Panc1 (cell line): ENCODE data around the gene SLC39A2. TPM values are rescaled to one million over a fixed set of nuclear protein-coding genes. Genes with fewer than 3 reads are reported as not detected.

Source experiments
- ATAC-seq: fragments of 200-7000 bp; cut with Tn5 transposase; 2 replicates; pipeline ENCODE4 v1.9.1; 2020; ENCODE audit warnings: mild to moderate bottlenecking, moderate library complexity
- BruUV-seq: library from RNA; stranded (reverse); fragments of 400-500 nt; replicated peaks from 2 replicates; lab custom pipeline; 2021; lab: Mats Ljungman, UMichigan
- CTCF ChIA-PET: fragments of 300-600 bp; sonication (Branson Sonifier 250); formaldehyde crosslinking; loops from one replicate; lab custom pipeline; 2022; ENCODE audit warnings: antibody characterized with exemption; lab: Charles Lee
- POLR2A ChIA-PET: fragments of 300-600 bp; sonication (Branson Sonifier 250); formaldehyde crosslinking; loops from one replicate; lab custom pipeline; 2022; ENCODE audit warnings: antibody characterized with exemption; lab: Charles Lee
- DNase-seq: peaks from one replicate; pipeline ENCODE4 v3.0.0-alpha.2; 2010; ENCODE audit warnings: low read depth, low spot score
- H3K27ac ChIP-seq: 2 replicates; pipeline ENCODE4 v1.5.1; 2011; ENCODE audit warnings: mild to moderate bottlenecking, low read length, inconsistent platforms
- H3K27me3 ChIP-seq: fragments of 200-500 bp; sonication (Bioruptor generic); 2 replicates; pipeline ENCODE4 v1.6.0; 2014; ENCODE audit warnings: low read length, inconsistent platforms; ENCODE audit not compliant: control insufficient read depth, insufficient read depth
- H3K36me3 ChIP-seq: fragments of 200-500 bp; sonication (Bioruptor generic); 2 replicates; pipeline ENCODE4 v1.5.1; 2014; ENCODE audit warnings: inconsistent platforms, mild to moderate bottlenecking, low read length, moderate library complexity; ENCODE audit not compliant: control insufficient read depth, insufficient read depth
- H3K4me1 ChIP-seq: 2 replicates; pipeline ENCODE4 v1.5.1; 2011; ENCODE audit warnings: inconsistent platforms, mild to moderate bottlenecking, low read length, moderate library complexity; ENCODE audit not compliant: control insufficient read depth, insufficient read depth
- H3K4me3 ChIP-seq, 2 experiments: 2 replicates each; pipeline ENCODE4 v1.5.1; 2011 to 2012; ENCODE audit warnings: low read depth in 2 of 2, low read length in 2 of 2, mild to moderate bottlenecking in 2 of 2, inconsistent platforms in 1 of 2, moderate library complexity in 1 of 2
- H3K9me3 ChIP-seq: fragments of 200-500 bp; sonication (Bioruptor generic); 2 replicates; pipeline ENCODE4 v1.5.1; 2014; ENCODE audit warnings: low read depth, mild to moderate bottlenecking, inconsistent platforms, low read length, moderate library complexity; ENCODE audit not compliant: control insufficient read depth, insufficient read depth
- POLR2AphosphoS5 ChIP-seq: IDR thresholded peaks from 2 replicates; pipeline ENCODE4 v1.6.1; 2012; ENCODE audit warnings: mild to moderate bottlenecking, low read depth, low read length, moderate library complexity
- SIN3A ChIP-seq: IDR thresholded peaks from 2 replicates; pipeline ENCODE4 v1.6.1; 2012; ENCODE audit warnings: low read depth, mild to moderate bottlenecking, low read length, moderate library complexity, borderline replicate concordance; ENCODE audit not compliant: insufficient read depth
- TCF7L2 ChIP-seq: IDR thresholded peaks from 2 replicates; pipeline ENCODE4 v1.6.1; 2011; ENCODE audit warnings: mild to moderate bottlenecking, low read depth, low read length, inconsistent platforms
- in situ Hi-C: cut with HindIII; loops from 2 replicates; pipeline ENCODE4 v1.10.0; 2016; ENCODE audit warnings: low sequenced_read_pairs, low pct_unique_long_range_greater_than_20kb
- intact Hi-C: fragments of 100-400 bp; cut with micrococcal nuclease; formaldehyde crosslinking; loops from one replicate; pipeline ENCODE4 v1.10.0; 2022; ENCODE audit not compliant: unreplicated experiment
- total RNA-seq: library from RNA; stranded (reverse); gene quantifications from one replicate; pipeline ENCODE4 v1.2.1, GENCODE V29; 2021; ENCODE audit not compliant: unreplicated experiment
- TF ChIP-seq, protein P1 (sequence below): fragments of 450-650 bp; IDR thresholded peaks from 2 replicates; pipeline ENCODE4 v1.5.1; 2017; ENCODE audit warnings: mild to moderate bottlenecking
- TF ChIP-seq, protein P2 (sequence below), 2 experiments: IDR thresholded peaks; 2 replicates each; pipeline ENCODE4 v1.6.1; 2011 to 2012; ENCODE audit warnings: low read depth in 2 of 2, control low read depth in 1 of 2, low read length in 1 of 2, mild to moderate bottlenecking in 1 of 2, moderate library complexity in 1 of 2; ENCODE audit not compliant: insufficient read depth in 1 of 2

SLC39A2 gene
- total RNA-seq, 1 experiment from 2014 or later, result not detected

DNA sequence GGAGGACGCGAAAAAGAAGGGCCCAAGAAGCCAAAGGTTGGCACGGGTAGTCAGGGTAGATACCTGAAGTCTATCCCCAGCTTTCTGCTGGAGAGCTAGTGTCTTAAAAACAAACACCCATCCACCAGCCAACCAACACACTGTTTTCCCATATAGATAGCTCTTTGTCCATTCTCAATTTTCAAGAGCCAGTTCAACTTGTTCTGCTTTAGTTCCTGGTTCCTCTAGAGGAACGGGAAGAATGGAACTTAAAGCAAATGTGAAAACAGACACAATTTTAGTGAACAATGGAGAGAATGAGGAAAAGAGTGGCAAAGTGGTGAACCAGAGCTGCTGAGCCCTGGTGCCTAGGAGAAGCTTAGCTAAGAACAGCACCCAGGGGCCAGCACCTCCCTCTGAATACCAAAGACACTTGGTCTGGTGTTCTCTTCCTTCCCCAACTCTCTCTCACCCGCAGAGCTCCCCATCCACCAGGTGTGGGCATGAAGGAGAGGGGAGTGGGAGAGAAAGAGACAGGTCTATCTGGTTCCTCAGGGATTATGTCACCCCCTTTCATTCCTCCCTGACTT, 22.0 kb downstream of the SLC39A2 start:
- in situ Hi-C loops (no loop called here), intact Hi-C loops (no loop called here)
- no peaks in the 10 kb centered on the region for H3K36me3 ChIP-seq
- BruUV-seq, result no TSS peak
- ATAC-seq (no peak), DNase-seq (no peak)
- H3K27me3 ChIP-seq, result peaks cover 2% of the 10 kb centered on the region; the same call in 1 of the 2 replicates
- ChIA-PET CTCF (interaction anchor here (0.6 kb wide), 1 partner anchor 33 kb away, joined by 4 read pairs; no protein-coding TSS in a partner anchor), POLR2A (no interaction called here)
- no peaks in the 10 kb centered on the region for H3K9me3 ChIP-seq
- no peak overlapping the region for H3K4me3 ChIP-seq
- TF ChIP-seq, protein P1, sequence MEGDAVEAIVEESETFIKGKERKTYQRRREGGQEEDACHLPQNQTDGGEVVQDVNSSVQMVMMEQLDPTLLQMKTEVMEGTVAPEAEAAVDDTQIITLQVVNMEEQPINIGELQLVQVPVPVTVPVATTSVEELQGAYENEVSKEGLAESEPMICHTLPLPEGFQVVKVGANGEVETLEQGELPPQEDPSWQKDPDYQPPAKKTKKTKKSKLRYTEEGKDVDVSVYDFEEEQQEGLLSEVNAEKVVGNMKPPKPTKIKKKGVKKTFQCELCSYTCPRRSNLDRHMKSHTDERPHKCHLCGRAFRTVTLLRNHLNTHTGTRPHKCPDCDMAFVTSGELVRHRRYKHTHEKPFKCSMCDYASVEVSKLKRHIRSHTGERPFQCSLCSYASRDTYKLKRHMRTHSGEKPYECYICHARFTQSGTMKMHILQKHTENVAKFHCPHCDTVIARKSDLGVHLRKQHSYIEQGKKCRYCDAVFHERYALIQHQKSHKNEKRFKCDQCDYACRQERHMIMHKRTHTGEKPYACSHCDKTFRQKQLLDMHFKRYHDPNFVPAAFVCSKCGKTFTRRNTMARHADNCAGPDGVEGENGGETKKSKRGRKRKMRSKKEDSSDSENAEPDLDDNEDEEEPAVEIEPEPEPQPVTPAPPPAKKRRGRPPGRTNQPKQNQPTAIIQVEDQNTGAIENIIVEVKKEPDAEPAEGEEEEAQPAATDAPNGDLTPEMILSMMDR, result no peak
- TF ChIP-seq, protein P2, sequence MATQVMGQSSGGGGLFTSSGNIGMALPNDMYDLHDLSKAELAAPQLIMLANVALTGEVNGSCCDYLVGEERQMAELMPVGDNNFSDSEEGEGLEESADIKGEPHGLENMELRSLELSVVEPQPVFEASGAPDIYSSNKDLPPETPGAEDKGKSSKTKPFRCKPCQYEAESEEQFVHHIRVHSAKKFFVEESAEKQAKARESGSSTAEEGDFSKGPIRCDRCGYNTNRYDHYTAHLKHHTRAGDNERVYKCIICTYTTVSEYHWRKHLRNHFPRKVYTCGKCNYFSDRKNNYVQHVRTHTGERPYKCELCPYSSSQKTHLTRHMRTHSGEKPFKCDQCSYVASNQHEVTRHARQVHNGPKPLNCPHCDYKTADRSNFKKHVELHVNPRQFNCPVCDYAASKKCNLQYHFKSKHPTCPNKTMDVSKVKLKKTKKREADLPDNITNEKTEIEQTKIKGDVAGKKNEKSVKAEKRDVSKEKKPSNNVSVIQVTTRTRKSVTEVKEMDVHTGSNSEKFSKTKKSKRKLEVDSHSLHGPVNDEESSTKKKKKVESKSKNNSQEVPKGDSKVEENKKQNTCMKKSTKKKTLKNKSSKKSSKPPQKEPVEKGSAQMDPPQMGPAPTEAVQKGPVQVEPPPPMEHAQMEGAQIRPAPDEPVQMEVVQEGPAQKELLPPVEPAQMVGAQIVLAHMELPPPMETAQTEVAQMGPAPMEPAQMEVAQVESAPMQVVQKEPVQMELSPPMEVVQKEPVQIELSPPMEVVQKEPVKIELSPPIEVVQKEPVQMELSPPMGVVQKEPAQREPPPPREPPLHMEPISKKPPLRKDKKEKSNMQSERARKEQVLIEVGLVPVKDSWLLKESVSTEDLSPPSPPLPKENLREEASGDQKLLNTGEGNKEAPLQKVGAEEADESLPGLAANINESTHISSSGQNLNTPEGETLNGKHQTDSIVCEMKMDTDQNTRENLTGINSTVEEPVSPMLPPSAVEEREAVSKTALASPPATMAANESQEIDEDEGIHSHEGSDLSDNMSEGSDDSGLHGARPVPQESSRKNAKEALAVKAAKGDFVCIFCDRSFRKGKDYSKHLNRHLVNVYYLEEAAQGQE (IDR thresholded peaks at IDR 0.05; ENCODE audit: insufficient read depth in 1 of 2, low read depth in 2 of 2, low read length in 1 of 2), result no peak
- no peak for TF ChIP-seq SIN3A
- no peak for TF ChIP-seq POLR2AphosphoS5
- no peak for TF ChIP-seq TCF7L2
- no peaks in the 10 kb centered on the region for H3K4me1 ChIP-seq
- H3K27ac ChIP-seq, result no peak overlapping the region

DNA sequence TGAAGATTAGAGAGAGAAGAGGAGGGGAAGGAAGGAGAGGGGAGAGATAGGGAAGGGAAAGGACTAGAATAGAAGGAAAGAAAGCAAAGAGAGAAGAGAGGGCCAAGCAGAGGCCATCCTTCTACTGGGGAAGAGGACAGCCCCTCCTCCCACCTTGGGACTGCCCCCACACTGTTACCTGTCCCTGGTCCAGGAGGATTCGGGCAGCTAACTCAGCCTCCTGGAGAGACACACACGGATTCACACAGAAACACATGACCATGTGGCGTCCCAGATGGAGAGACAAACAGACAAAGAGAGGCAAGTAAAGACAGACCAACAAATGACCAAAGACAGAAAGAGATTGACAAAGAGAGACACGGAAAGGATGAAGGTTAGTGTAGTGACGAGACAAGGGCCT, 23.6 kb downstream of the SLC39A2 start:
- no peaks in the 10 kb centered on the region; the same call in 1 of the 2 replicates for H3K4me1 ChIP-seq
- ATAC-seq (no peak), DNase-seq (no peak)
- no TSS peak for BruUV-seq
- in situ Hi-C loops, result no loop called here
- H3K27me3 ChIP-seq, result peaks cover 2% of the 10 kb centered on the region; the same call in 1 of the 2 replicates
- no peaks in the 10 kb centered on the region for H3K9me3 ChIP-seq
- no peak overlapping the region for H3K27ac ChIP-seq
- intact Hi-C loops, result no loop called here
- H3K4me3 ChIP-seq, result no peak overlapping the region
- ChIA-PET CTCF (interaction anchor here (0.7 kb wide), 1 partner anchor 11 kb away, joined by 7 read pairs; no protein-coding TSS in a partner anchor), POLR2A (no interaction called here)
- TF ChIP-seq TCF7L2, result no peak
- TF ChIP-seq POLR2AphosphoS5, result no peak
- no peak for TF ChIP-seq SIN3A
- TF ChIP-seq, protein P1, result no peak
- TF ChIP-seq, protein P2 (IDR thresholded peaks at IDR 0.05; ENCODE audit: insufficient read depth in 1 of 2, low read depth in 2 of 2, low read length in 1 of 2), result no peak
- H3K36me3 ChIP-seq, result no peaks in the 10 kb centered on the region
